ENCODE measurements around the gene ATP10B. TPM values are rescaled to one million over a fixed set of nuclear protein-coding genes. Genes with fewer than 3 reads are reported as not detected.

The ATP10B gene
- polyA plus RNA-seq, 1 donor from 2014 or later: 1.9 TPM

- no peak overlapping the region for H3K27ac ChIP-seq (ENCODE audit: low read length)
- H3K9me2 ChIP-seq (ENCODE audit: insufficient read depth, low read length): no peaks in the 10 kb centered on the region
- TF ChIP-seq RAD21 (conservative IDR thresholded peaks at IDR 0.05): no peak
- TF ChIP-seq POLR2AphosphoS5 (IDR thresholded peaks at IDR 0.05): no peak
- TF ChIP-seq EP300 (conservative IDR thresholded peaks at IDR 0.05; ENCODE audit: poor library complexity, severe bottlenecking): no peak
- TF ChIP-seq TAF1 (IDR thresholded peaks at IDR 0.05; ENCODE audit: low read depth): no peak
- no peak for TF ChIP-seq EZH2 (IDR thresholded peaks at IDR 0.05; ENCODE audit: borderline replicate concordance, insufficient read depth, low read length, poor library complexity, severe bottlenecking)
- TF ChIP-seq REST (IDR thresholded peaks at IDR 0.05; ENCODE audit: borderline replicate concordance): no peak
- no peak for TF ChIP-seq CTCF (IDR thresholded peaks at IDR 0.05; ENCODE audit: poor library complexity, severe bottlenecking)
- no peak for TF ChIP-seq SMC3 (conservative IDR thresholded peaks at IDR 0.05; ENCODE audit: poor library complexity)
- TF ChIP-seq MXI1 (conservative IDR thresholded peaks at IDR 0.05; ENCODE audit: poor library complexity, severe bottlenecking): no peak
- no peaks in the 10 kb centered on the region for H3K27me3 ChIP-seq (ENCODE audit: insufficient read depth, low read depth, low read length)
- H3K4me2 ChIP-seq (ENCODE audit: low read length): no peak overlapping the region
- H3K36me3 ChIP-seq (ENCODE audit: insufficient read depth, low read length): no peaks in the 10 kb centered on the region
- no peaks in the 10 kb centered on the region for H4K20me1 ChIP-seq (ENCODE audit: insufficient read depth)
- no peaks in the 10 kb centered on the region for H3K79me2 ChIP-seq (replicated peaks; ENCODE audit: insufficient read depth, low read length)
- no peak overlapping the region for H3K4me3 ChIP-seq (ENCODE audit: low read length)
- H3K9ac ChIP-seq (ENCODE audit: low read length): no peak overlapping the region
- no peaks in the 10 kb centered on the region for H3F3A ChIP-seq (ENCODE audit: insufficient read depth, low read length, poor library complexity, severe bottlenecking)
- no peak overlapping the region for H2AFZ ChIP-seq (ENCODE audit: low read depth, low read length)
- no peaks in the 10 kb centered on the region for H3K9me3 ChIP-seq (ENCODE audit: low read length)
These were observed 301.9 kb downstream of the ATP10B start for GRCh38 chr5:160550075-160550474.

GRCh38 chr5:160548949-160549645 is 302.9 kb downstream of the ATP10B start:
- Histone ChIP-seq H3K27ac (ENCODE audit: low read length) (no peak overlapping the region), H2AFZ (ENCODE audit: low read depth, low read length) (no peak overlapping the region), H3K36me3 (ENCODE audit: insufficient read depth, low read length) (no peaks in the 10 kb centered on the region), H3K27me3 (ENCODE audit: insufficient read depth, low read depth, low read length) (no peaks in the 10 kb centered on the region), H4K20me1 (ENCODE audit: insufficient read depth) (no peaks in the 10 kb centered on the region), H3K4me3 (ENCODE audit: low read length) (no peak overlapping the region), H3F3A (ENCODE audit: insufficient read depth, low read length, poor library complexity, severe bottlenecking) (no peaks in the 10 kb centered on the region), H3K9ac (ENCODE audit: low read length) (no peak overlapping the region), H3K9me3 (ENCODE audit: low read length) (no peaks in the 10 kb centered on the region), H3K9me2 (ENCODE audit: insufficient read depth, low read length) (no peaks in the 10 kb centered on the region), H3K79me2 (replicated peaks; ENCODE audit: insufficient read depth, low read length) (no peaks in the 10 kb centered on the region), H3K4me2 (ENCODE audit: low read length) (no peak overlapping the region)
- TF ChIP-seq RAD21 (conservative IDR thresholded peaks at IDR 0.05) (no peak), EP300 (conservative IDR thresholded peaks at IDR 0.05; ENCODE audit: poor library complexity, severe bottlenecking) (no peak), REST (IDR thresholded peaks at IDR 0.05; ENCODE audit: borderline replicate concordance) (no peak), MXI1 (conservative IDR thresholded peaks at IDR 0.05; ENCODE audit: poor library complexity, severe bottlenecking) (no peak), EZH2 (IDR thresholded peaks at IDR 0.05; ENCODE audit: borderline replicate concordance, insufficient read depth, low read length, poor library complexity, severe bottlenecking) (no peak), SMC3 (conservative IDR thresholded peaks at IDR 0.05; ENCODE audit: poor library complexity) (no peak), TAF1 (IDR thresholded peaks at IDR 0.05; ENCODE audit: low read depth) (no peak), CTCF (IDR thresholded peaks at IDR 0.05; ENCODE audit: poor library complexity, severe bottlenecking) (no peak), POLR2AphosphoS5 (IDR thresholded peaks at IDR 0.05) (no peak)

Measured in neural cell (in vitro differentiated cells).